Hepatocyte (in vitro differentiated cells): ENCODE data around the gene PPIP5K1. TPM values are rescaled to one million over a fixed set of nuclear protein-coding genes. Genes with fewer than 3 reads are reported as not detected.

ENCODE experiments used
- DNase-seq: peaks from one replicate; pipeline ENCODE4 v3.0.0-alpha.2; 2016; ENCODE audit warnings: low spot score
- H2AFZ ChIP-seq: fragments of 200-600 bp; sonication (generic); 2 replicates; pipeline ENCODE4 v1.6.0; 2016; ENCODE audit warnings: antibody characterized with exemption, mild to moderate bottlenecking
- H3K27ac ChIP-seq: fragments of 200-600 bp; sonication (generic); 2 replicates; pipeline ENCODE4 v1.5.1; 2016; ENCODE audit warnings: mild to moderate bottlenecking
- H3K27me3 ChIP-seq: fragments of 200-600 bp; sonication (generic); 2 replicates; pipeline ENCODE4 v1.6.1; 2016
- H3K36me3 ChIP-seq: fragments of 200-600 bp; sonication (generic); replicated peaks from 2 replicates; pipeline ENCODE4 v1.5.1; 2016; ENCODE audit warnings: low read depth; ENCODE audit not compliant: insufficient read depth
- H3K4me1 ChIP-seq: fragments of 200-600 bp; sonication (generic); 2 replicates; pipeline ENCODE4 v1.5.1; 2016; ENCODE audit warnings: mild to moderate bottlenecking, moderate library complexity; ENCODE audit not compliant: insufficient read depth
- H3K4me2 ChIP-seq: fragments of 200-600 bp; sonication (generic); 2 replicates; pipeline ENCODE4 v1.6.0; 2016
- H3K4me3 ChIP-seq: fragments of 200-600 bp; sonication (generic); 2 replicates; pipeline ENCODE4 v1.5.1; 2016; ENCODE audit warnings: mild to moderate bottlenecking
- H3K79me2 ChIP-seq: fragments of 200-600 bp; sonication (generic); 2 replicates; pipeline ENCODE4 v1.6.0; 2017; ENCODE audit warnings: mild to moderate bottlenecking
- H3K9me2 ChIP-seq: fragments of 200-600 bp; sonication (generic); replicated peaks from 2 replicates; pipeline ENCODE4 v1.6.0; 2017; ENCODE audit warnings: mild to moderate bottlenecking; ENCODE audit not compliant: insufficient read depth
- H3K9me3 ChIP-seq: fragments of 200-600 bp; sonication (generic); 2 replicates; pipeline ENCODE4 v1.5.1; 2016; ENCODE audit warnings: low read depth, mild to moderate bottlenecking
- H4K20me1 ChIP-seq: fragments of 200-600 bp; sonication (generic); 2 replicates; pipeline ENCODE4 v1.6.0; 2016; ENCODE audit warnings: mild to moderate bottlenecking; ENCODE audit not compliant: insufficient read depth, poor library complexity, severe bottlenecking
- CTCF ChIP-seq: fragments of 200-600 bp; sonication (generic); IDR thresholded peaks from 2 replicates; pipeline ENCODE4 v1.5.1; 2016; ENCODE audit warnings: antibody characterized with exemption, mild to moderate bottlenecking; ENCODE audit not compliant: poor library complexity
- EZH2 ChIP-seq: fragments of 200-600 bp; sonication (generic); IDR thresholded peaks from 2 replicates; pipeline ENCODE4 v1.6.1; 2016; ENCODE audit warnings: antibody characterized with exemption, mild to moderate bottlenecking, borderline replicate concordance
- EZH2phosphoT487 ChIP-seq: fragments of 200-600 bp; sonication (generic); IDR thresholded peaks from one replicate; pipeline ENCODE4 v1.6.1; 2018; ENCODE audit warnings: antibody characterized with exemption, mild to moderate bottlenecking, low read depth, moderate library complexity; ENCODE audit not compliant: unreplicated experiment, severe bottlenecking
- WGBS: methylation state at CpG from one replicate; pipeline ENCODE4 v1.1.6; 2016; ENCODE audit warnings: low lambda C conversion rate; ENCODE audit errors: missing lambda C conversion rate; 5-methylcytosine and 5-hydroxymethylcytosine counted together
- polyA plus RNA-seq: library from polyadenylated mRNA; unstranded; fragments of >200 nt; fragmentation: Nextera tagmentation; extraction: Ambion mirVana; gene quantifications from 2 replicates; pipeline ENCODE4 v1.2.1, GENCODE V29; 2016
- total RNA-seq: library from RNA; depleted of rRNA; stranded (reverse); fragments of >200 nt; gene quantifications from 2 replicates; pipeline ENCODE4 v1.2.3, GENCODE V29; 2014

Gene PPIP5K1
- total and polyA plus RNA-seq, 2 experiments from 2014 or later = 6.5 to 20.8 TPM

GRCh38 chr15:43511012-43511885 is 78.8 kb downstream of the PPIP5K1 start:
- 7% methylated on average over 39 of the region's 39 CpGs for WGBS
- Histone ChIP-seq H3K4me2 (peak overlapping the region; percentile 77), H3K36me3 (no peaks in the 10 kb centered on the region), H3K79me2 (no peaks in the 10 kb centered on the region), H3K9me3 (no peaks in the 10 kb centered on the region), H3K4me3 (no peak overlapping the region), H3K27ac (no peak overlapping the region), H3K4me1 (peaks cover 16% of the 10 kb centered on the region), H2AFZ (no peak overlapping the region), H3K9me2 (no peaks in the 10 kb centered on the region), H3K27me3 (peaks cover 4% of the 10 kb centered on the region), H4K20me1 (no peaks in the 10 kb centered on the region)
- peak; percentile 49 for DNase-seq
- peak; percentile 26 for TF ChIP-seq CTCF
- no peak for TF ChIP-seq EZH2

DNA sequence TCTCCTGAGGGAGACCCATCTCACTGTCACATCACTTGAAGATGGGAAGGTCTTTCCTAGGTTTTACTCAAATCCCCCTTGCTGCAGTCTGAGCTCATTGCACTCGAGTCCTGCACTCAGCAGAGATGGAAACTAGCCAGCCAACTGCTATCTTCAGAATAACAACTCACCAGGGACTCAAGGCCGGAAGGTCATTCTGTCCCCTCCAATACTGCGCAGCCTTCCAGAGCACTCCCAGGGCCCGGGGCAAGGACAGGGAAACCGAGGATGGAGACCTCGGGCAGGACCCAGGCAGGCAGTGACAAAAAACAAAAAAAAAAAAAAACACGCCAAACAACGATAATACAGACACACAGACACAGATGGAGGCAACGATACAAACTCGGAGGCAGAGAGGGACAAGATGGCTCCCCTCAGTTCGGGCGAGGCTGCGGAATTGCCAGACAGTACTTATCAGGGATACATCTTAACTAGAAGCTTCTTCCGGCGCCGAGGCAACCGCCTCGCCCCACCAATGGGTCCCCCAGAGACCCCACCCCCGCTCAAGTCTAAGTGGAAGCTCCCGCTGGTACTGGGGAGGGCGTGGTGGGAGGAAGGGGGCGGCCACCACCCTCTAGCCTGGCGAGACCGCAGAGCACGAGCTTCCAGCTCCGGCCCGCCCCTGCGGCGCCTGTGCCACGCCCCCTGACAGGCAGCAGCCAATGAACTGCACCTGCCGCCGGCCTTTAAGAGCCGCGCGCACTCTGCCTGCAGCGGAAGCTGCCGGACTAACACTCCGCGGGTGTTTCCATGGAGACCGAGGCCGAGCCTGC is 79.6 kb downstream of the PPIP5K1 start:
- WGBS = 2% methylated on average over 24 of the region's 41 CpGs

GRCh38 chr15:43509660-43510199 is 80.3 kb downstream of the PPIP5K1 start:
- Histone ChIP-seq H3K4me2 (peak overlapping the region; percentile 81), H2AFZ (peak overlapping the region; percentile 39), H3K9me2 (no peaks in the 10 kb centered on the region), H3K79me2 (no peaks in the 10 kb centered on the region), H3K36me3 (no peaks in the 10 kb centered on the region), H4K20me1 (no peaks in the 10 kb centered on the region), H3K27me3 (peaks cover 4% of the 10 kb centered on the region), H3K4me1 (peaks cover 21% of the 10 kb centered on the region), H3K27ac (peak overlapping the region; percentile 91), H3K9me3 (no peaks in the 10 kb centered on the region), H3K4me3 (no peak overlapping the region)
- 41% methylated on average over 8 of the region's 8 CpGs for WGBS
- DNase-seq = peak; percentile 39
- TF ChIP-seq CTCF (no peak), EZH2 (no peak), EZH2phosphoT487 (no peak)

More for the DNA sequence above, 79.6 kb downstream of the PPIP5K1 start:
- H3K27ac ChIP-seq = peak overlapping the region; percentile 91
- TF ChIP-seq CTCF (peak; percentile 27), EZH2phosphoT487 (no peak), EZH2 (no peak)
- H3K9me2 ChIP-seq = no peaks in the 10 kb centered on the region
- no peaks in the 10 kb centered on the region for H3K79me2 ChIP-seq
- peak overlapping the region; percentile 39 for H2AFZ ChIP-seq
- no peaks in the 10 kb centered on the region for H4K20me1 ChIP-seq
- peak overlapping the region; percentile 39 for H3K4me3 ChIP-seq
- DNase-seq = peak; percentile 100
- peaks cover 19% of the 10 kb centered on the region for H3K4me1 ChIP-seq
- H3K4me2 ChIP-seq = peak overlapping the region; percentile 81
- H3K36me3 ChIP-seq = no peaks in the 10 kb centered on the region
- no peaks in the 10 kb centered on the region for H3K9me3 ChIP-seq
- peaks cover 4% of the 10 kb centered on the region for H3K27me3 ChIP-seq
